Kidney tubule cell (primary cell): Measurements from ENCODE around the gene TXLNG.

Experiments
- DNase-seq: peaks from one replicate; pipeline ENCODE4 v3.0.0-alpha.2; 2018; ENCODE audit warnings: low spot score

The TXLNG gene

DNA sequence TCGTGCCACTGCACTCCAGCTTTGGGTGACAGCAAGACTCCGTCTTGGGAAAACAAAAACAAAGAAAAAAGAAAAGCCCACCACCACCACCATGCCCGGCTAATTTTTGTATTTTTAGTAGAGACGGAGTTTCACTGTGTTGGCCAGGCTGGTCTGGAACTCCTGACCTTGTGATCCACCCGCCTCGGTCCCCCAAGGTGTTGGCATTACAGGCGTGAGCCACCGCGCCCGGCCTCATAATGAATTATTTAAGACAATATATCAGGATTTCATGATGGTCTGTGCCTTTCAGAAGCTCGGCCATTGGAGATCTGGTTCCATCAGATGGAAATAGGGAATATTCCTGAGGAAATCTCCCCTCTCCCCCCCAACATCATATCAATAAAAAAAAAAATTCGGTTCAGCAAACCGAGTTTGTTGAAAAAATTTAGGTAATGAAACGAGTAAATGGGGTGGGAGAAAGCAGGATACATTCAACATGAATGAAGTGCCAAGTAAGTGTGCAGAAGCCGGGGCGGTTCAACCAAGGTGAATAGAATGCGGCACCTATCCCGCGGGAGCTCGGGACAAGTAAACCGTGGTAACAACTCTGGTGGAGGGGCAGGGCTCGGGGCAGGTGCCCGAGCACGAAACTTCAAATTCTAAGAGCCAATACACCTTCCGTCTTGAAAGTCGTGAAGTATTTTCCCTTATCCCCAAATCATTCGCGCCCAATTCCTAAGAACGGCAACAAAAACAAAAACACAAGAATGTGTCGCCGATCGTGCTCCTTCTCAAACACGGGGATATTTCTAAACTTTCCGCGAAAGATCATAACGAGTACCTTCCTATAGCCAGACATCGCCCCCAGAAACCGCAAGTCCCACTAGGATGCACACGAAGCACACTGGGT, 773 bp upstream of the TXLNG start:
- DNase-seq, result no peak

DNA sequence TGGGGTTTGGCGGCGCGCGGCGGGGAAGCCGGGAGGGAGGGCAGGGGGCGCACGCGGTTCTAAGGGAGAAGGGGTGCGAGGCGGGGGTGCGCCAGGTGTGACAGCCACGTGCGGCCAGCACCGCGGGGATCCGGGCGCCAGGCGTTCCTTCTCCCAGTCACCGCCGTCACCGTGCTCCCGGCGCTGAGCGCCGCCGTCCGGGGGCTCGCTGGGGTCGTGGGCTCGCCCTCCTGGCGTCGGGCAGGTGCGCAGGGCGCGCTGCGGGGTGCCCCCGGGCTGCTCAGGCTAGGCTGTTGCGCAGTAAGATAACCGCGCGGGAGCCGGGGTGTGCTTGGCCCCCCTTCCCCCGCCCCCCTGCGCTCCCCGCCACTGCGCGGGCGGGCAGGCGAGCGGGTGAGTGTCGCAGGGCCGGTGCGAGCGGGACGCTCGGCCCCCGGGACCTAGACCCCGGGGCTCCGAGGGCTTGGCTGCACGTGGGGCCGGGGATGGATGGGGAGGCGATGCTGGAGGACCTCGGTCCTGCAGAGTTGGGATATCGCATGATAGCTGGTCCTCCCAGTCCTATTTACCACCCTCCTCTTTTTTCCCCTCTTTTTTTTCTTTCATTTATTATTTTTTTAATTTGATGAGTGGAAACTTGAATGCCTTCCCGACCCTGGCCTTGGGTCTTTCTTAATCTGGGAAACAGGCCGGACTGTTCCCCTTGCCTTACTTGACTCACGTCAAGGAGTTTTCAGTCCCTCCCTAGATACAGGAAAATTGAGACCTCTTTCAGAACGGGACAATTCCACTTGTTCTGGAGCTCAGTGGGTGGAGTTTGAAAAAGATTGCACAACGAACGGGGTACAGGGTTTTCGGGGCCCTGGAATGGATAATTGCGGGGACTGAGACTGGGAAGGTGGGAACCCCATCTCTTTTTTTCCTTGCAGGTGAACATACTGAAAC, 797 bp downstream of the TXLNG start:
- peak; percentile 22 for DNase-seq

DNA sequence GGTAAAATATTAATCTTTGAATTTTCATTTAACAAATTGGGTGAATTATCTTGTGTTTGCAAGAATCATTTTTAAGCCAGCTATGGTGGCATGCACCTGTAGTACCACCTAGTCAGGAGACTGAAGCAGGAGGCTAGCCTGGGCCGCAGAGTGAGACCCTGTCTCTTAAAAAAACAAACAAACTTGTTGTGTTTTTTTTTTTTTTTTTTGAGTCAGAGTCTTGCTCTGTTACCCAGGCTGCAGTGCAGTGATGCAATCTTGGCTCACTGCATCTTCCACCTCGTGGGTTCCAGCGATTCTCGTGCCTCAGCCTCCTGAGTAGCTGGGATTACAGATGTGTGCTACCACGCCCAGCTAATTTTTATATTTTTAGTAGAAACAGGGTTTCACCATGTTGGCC, 2.2 kb downstream of the TXLNG start:
- no peak for DNase-seq

DNA sequence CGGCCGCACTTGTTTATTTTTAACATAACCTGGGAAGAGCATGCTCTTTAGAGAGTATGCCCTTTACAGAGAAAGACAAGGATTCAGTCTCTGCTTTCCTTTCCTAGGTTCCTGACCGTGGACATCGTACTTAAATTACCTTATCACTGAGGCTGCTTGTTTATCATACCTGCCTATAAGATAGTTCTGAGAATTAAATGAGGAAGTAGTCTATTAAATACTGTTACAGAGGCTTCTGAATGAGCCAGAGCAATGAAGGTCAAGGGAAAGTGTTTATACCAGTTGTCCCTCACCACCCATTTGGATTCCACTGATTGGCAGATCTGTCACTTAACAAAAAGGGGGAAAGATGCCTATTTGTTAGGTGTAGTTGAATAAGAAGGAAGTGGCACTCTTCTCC, 10.0 kb downstream of the TXLNG start:
- no peak for DNase-seq

DNA sequence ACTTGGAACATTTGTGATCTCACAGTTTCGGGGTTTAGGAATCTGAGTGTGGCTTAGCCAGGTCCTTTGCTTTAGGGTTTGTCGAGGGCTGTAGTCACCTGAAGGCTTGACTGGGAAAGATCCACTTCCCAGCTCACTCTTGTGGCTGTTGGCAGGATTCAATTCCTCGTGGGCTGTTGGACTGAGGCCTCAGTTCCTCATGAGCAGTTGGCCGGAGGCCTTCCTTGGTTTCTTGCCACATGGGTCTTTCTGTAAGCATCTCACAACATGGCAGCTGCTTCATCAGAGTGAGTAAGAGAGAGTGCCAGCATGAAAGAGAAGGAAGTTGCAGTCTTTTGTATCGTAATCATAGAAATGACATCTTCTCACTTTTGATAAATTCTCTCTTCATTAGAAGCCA, 11.1 kb downstream of the TXLNG start:
- DNase-seq, result no peak

DNA sequence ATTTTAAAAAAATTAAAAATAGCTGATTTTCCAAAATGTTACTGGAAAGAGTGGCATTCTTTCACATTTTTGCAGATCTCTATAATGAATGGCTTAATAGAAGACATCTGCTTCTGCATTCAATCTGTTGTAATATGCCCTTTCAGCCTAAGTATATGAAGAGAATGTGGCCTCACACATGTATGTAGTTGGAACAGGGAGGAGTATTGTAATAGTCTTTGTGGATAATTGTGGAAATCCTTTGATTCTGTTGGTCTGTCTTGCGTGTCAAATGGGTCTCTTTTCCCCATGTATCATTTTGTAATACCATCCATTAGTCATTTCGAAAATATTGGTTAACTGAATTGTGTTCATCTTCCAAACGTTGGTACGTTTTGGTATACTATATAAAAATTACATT, 11.6 kb downstream of the TXLNG start:
- DNase-seq, result no peak

DNA sequence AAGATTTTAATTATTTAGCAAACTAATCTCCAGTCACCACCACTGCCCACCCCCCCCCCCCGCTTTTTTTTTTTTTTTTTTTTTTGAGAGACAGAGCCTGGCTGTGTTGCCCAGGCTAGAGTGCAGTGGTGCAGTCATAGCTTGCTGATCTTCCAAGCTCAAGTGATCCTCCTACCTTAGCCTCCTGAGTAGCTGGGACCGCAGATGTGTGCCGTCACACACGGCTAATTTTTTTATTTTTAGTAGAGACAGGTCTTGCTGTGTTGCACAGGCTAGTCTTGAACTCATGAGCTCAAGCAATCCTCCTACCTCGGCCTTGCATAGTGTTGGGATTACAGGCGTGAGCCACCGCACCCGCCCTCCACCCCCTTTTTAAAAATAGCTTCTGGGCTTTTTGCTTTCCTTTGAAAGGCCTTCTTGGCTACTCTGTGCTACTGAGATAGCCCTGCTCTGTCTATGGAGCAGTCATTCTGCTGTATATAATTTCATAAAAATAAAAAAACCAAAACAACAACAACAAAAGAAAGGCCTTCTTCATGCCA, 18.7 kb downstream of the TXLNG start:
- no peak for DNase-seq

DNA sequence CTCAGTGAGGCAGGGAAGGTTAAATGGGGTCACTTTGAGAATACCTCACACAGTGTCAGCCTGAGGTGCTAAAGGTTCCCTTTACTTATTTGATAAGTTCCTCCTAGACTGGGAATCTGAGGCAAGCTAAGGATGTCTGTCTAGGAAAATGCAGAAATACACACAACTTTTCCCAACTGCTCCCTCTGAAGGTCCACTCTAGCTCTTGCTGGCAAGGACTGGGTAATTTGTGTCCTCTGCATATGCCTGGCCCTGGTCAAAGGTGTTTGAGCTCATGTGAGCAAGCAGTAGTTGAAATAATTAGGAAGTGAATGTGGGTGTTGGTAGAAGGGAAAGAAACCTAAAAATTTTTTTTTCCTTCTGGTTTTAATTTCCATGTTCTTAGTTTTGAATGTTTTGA, 21.3 kb downstream of the TXLNG start:
- peak; percentile 39 for DNase-seq

DNA sequence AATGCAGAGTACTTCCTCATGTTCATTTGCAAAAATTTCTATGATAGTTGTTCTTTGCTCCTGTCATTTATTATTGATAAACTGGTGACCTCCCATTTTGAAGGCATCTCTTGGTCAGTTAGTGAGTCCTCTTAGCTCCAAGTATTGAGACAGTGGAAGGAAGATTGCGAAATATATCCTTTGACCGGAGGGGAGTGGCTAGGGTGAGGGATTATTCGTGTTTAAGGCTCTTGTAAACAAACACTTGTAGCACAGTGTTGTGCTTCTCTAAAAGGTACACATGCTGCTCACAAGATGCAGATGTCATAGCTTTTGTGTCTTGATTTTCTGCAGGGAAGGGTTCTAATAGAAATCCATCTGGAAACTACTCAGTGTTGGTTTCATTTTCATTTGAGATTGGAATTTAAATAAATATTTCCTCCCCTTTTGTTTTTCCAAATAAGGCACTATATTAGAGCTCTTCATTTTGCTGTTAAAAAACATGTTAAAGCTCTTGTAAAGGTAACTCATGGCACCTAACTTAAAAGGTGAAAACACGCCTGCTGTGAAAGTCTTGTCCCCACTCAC, 21.8 kb downstream of the TXLNG start:
- DNase-seq, result no peak

DNA sequence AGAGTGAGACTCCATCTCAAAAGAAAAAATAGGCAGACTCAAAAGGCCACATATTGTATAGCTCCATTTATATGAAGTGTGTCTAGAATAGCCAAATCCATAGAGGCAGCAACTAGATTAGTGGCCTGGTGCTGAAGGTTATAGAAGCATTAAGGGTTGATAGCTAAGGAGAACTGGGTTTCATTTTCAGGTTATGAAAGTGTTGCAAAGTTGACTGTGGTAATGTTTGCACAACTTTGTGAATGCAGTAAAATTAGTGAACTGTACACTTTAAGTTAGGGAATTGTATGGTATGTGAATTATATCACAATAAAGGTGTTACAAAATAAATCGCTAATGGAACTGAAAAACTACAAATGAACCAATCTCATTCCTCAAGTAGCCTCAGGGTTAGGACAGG, 28.3 kb downstream of the TXLNG start:
- no peak for DNase-seq

DNA sequence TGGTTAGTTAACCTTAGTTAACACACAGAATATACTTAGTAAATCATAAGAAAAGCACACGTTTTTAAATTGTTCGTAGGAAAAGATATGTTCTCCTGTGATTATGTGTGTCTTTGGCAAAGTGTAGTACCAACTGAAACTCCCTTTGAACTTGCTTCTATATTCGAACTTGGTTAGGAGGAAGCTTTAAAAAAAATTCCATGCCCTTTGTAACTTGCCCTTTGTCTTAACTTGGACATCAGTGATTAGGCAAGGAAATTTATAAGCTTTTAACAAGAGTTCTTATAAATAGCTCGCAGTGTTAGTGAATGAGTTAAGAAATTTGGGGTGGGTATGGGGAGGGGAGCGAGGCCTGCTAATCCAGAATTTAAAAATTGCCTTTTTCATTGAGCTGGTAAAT, 33.4 kb downstream of the TXLNG start:
- DNase-seq, result no peak

DNA sequence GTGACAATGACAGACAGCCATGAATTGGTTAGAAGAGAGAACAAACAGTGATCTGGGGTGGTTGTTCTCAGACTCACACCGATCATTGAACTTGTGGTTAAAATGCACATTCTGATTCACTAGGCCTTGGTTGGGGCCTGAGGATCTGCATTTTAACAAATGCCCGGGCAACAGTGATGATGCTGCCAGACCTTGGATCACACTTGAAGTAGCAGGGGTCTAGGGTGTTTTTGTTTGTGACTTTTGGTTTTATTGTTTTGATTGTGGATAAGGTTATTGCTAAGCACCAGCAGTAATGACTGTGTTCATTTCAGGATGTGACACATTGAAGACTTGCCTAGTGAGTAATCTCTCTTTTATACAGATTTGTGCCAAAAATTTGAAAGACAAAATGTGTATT, 36.5 kb downstream of the TXLNG start:
- DNase-seq, result peak; percentile 71

DNA sequence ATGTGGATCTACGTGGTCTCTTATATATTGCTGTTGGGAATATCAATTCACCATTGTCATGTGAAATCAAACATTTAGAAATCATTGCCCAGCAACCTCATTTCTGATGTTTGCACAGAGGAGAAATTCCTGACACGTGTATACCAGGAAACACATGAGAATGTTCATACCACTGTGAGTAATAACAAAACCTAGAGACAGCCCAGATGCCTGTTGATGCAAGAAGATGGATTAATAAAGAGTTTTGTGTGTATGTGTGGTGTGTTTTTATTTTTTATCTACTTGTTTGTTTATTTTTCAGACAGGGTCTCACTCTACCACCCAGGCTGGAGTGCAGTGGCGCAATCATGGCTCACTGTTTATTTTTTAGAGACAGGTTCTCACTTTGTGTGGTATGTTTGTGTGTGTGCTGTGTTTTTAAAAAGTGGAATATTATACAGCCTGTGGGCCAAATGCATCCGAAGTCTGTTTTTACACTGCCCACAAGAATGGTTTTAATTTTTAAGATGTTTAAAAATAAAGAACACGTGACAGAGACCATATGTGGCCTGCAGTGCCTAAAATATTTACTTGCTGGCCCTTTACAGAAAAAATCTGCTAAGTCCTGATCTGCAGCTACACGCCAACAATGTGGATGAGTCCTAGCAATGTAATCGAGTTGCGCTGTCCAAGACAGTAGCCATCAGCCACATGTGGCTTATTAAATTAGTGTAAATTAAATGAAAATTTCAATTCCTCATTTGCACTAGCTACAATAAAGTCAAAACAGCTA, 39.2 kb downstream of the TXLNG start:
- peak; percentile 58 for DNase-seq

DNA sequence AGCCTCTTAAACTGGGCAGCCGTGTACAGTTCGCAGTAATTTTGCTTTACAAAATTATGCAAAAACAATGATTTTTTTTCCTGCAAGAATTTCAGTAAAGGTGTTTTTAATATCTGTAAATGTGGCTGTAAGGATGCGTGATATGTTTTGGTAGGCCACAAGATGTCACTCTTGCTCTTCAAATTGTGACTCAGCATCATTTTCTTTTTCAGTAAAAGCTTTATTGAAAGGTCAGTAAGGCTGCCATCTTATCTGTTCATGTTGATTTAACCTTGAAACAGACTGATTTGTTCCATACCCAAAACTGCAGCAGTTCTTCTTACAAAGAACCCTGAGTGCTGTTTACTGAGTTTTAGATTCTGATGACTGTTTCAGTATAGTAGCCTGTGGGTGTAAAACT, 39.9 kb downstream of the TXLNG start:
- DNase-seq, result peak; percentile 57

DNA sequence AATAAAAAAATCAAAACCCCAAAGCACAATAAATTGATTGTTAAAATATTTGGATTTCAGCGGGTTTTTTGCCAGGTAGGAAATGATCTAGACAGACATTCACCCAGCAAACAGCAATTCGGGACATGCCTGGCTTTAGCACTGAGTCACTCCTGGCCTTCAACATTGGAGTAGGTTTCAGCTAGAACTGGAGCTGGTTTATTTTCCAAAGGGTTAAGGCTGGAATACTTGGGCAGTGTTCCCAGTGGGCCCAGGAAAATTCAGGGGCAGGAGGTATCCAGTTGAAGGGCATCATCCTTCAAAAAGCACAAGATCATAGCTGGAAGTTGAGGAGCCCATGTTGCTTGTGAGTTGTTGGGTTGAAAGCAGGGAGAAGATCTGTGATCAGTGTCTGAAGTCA, 41.0 kb downstream of the TXLNG start:
- peak; percentile 23 for DNase-seq

DNA sequence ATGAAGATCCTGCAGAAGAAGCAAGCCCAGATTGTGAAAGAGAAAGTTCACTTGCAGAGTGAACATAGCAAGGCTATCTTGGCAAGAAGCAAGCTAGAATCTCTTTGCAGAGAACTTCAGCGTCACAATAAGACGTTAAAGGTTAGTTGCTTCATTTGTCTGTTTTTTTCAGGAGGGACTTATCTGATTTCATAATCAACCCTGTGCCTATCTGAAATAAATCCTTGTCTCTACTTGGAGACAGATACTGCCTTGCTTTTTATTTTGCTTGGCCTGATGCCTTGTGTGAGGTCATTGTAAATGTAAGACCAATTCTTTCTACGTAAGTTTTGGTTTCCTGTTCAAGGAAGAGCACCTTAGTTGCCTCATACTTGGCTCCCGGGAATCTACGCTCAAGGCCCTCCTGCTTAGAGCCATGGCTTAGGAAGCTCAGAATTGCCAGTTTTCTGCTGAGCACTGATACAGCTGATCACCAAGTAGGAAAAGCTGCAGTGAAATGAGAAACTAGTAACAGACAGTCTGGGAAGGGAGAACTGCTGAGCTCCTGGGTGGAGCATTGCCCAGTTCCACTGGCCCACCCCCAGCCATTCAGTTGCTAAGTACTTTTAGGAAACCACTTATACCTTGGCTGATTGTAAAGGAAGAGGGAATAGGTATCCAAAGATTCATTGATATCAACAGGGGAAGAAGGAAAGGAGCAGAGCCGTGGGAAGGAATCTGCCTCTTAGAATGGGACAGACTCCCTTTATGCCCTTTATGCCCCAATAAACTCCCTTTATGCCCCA, 42.0 kb downstream of the TXLNG start:
- peak; percentile 50 for DNase-seq

DNA sequence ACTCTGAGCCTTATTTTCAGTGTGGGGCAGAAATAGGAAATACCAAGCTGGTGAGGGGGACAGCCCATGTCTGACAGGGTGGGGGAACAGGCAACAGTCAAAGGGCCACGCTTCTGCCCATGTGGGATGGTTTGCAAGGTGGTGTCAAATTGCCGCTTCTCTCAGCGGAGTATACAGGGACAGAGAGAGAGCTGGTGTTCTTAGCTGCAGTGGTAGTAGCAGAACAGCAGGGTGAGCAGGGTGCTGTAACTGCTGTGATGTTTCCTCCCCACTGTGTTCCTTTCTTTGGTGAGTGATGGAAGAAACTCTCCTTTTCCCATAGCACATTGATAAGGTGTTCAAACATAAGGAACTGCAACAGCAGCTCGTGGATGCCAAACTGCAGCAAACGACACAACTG, 46.0 kb downstream of the TXLNG start:
- DNase-seq, result no peak

DNA sequence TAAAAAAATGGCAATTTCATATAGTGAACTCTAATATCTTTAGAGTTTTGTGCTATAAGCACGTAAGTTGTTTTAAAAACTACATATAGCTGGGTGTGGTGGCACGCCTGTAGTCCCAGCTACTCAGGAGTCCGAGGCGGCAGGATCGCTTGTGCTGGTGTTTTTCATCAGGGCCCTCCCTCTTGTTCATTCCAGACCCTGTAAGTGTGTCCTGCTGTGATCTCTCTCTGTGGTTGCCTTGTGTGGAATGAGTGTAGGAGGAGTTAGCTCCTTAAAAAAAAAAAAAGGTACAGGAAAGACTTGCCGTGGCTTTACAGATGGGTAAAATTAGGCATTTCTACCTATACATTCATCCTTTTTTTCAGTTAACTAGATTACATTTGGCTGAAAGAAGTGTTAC, 48.5 kb downstream of the TXLNG start:
- DNase-seq, result no peak

DNA sequence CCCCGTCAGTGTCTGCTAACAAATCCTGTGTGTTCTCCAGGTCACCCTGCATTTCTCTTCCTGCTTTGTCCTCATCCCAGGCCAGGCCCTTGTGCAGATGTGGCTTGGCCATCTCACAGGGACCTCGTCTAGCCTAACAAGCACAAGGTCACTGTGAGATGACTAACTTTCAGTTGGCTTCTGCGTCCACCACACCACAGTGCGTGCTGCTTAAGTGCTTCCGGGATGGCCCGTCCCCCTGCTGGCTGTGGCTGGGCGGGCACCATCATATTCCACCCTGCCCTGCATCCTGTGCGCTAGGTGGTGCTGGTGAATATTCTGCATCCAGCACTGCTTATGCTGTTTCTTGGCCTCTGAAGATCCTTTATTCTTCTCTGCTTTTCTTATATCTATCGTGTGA, 50.1 kb downstream of the TXLNG start:
- DNase-seq, result peak; percentile 29

DNA sequence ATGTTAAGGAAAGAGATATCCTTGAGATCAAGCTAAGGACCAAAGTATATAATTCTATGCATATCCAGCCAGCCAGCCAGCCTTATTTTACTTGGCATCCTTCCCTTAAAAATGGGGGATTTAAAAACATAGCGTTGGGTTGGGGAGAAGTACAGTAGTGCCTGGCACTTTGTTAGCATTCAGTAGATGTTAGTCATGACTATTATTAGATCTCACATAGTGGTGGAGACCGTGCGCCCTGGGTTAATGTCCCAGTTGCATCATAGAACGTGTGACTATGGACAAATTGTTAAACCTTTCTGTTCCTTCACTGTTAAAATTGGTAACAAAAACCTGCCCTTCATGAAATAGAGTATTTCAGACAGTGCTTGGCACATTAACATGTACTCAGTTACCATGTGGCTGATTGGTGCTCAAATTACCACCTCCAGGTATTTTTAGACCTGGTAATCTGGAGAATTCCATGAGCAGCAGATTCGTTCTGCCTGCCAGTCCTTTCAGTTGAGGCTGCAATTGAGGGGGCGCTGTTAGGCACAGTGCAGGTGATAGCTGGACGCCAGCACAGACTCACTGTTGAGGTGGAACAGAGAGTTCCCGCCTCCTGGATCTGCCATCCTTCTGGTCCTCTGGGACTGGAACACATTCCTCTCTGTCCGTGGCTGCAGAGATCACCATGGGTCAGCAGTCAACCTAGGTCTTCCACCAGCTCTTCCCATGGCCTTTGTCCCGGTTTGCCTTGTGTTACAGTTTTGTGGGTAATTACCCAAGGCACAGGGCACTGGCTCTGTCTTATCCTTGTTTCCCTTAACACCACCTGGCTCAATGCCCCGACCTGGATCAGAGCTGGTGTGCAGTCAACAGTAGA, 52.2 kb downstream of the TXLNG start:
- DNase-seq, result peak; percentile 62
